ENCODE measurements around the gene COL26A1. TPM values are rescaled to one million over a fixed set of nuclear protein-coding genes. Genes with fewer than 3 reads are reported as not detected.

Gene COL26A1
- total RNA-seq, 6 experiments from 2014 or later = 1.4 to 5.4 (median 3.0) TPM

GRCh38 chr7:101357433-101357832 lies 5.2 kb upstream of the COL26A1 start:
- H3K4me3 ChIP-seq = no peak overlapping the region
- ATAC-seq (no peak), DNase-seq (no peak)
- whole genome bisulfite sequencing (ENCODE audit: insufficient coverage, low coverage, low lambda C conversion rate, missing lambda C conversion rate) = 78% methylated on average over 7 of the region's 7 CpGs
- H3K27me3 ChIP-seq = no peaks in the 10 kb centered on the region
- intact Hi-C loops (cut with DNase I) = no loop called here
- H3K27ac ChIP-seq = no peak overlapping the region
- no peaks in the 10 kb centered on the region for H3K36me3 ChIP-seq
- H3K9me3 ChIP-seq = no peaks in the 10 kb centered on the region
- no peak for TF ChIP-seq CTCF (IDR thresholded peaks at IDR 0.05)
- no peak for TF ChIP-seq POLR2A (IDR thresholded peaks at IDR 0.05)
- H3K4me1 ChIP-seq = peaks cover 0 to 14% (median 3%) of the 10 kb centered on the region in 4 donors

- peak overlapping the region; percentile 53 to 69 (median 64) for H3K4me3 ChIP-seq
- WGBS (ENCODE audit: insufficient coverage, low coverage, low lambda C conversion rate, missing lambda C conversion rate) = 1% methylated on average over 21 of the region's 46 CpGs
- TF ChIP-seq POLR2A (IDR thresholded peaks at IDR 0.05) = no peak
- no peak for TF ChIP-seq CTCF (IDR thresholded peaks at IDR 0.05)
Observed at GRCh38 chr7:101363196-101363733, 590 bp downstream of the COL26A1 start.

DNA sequence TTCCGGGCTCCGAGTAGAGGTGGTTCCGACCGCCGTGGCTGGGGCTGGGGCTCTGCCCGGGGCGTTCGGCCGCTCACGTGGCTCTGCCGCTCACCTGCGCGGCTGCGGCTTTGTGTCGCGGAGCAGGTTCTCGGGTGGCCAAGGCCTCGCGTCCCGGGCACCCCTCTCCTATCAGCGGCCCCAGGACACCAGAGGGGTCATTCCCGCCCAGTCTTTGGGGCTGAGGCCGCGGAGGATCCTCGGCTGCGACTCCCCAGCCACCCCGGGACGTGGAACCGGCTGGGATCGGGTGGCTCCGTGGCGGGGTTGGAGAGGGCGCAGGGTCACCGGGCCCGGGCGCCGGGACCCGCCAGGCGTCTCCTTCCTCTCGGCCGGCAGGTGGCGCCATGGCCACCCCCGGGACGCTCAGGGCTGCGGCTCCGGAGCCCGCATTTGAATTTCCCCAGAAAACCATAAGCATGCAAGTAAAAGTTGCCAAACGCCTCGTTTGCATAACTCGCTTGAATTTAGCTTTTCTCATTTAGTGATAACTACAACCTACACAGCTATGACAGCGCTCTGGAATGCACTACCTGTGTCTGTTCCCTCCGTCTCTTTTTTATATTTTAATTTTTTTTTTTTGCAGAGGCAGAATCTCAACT lies 1.2 kb downstream of the COL26A1 start:
- Histone ChIP-seq H3K9me3 (no peaks in the 10 kb centered on the region), H3K27me3 (no peaks in the 10 kb centered on the region), H3K4me1 (peaks cover 0 to 6% (median 0%) of the 10 kb centered on the region in 4 donors), H3K36me3 (no peaks in the 10 kb centered on the region), H3K4me3 (peak overlapping the region; percentile 53 to 69 (median 64)), H3K27ac (peak overlapping the region; percentile 38 to 95 (median 89))
- WGBS (ENCODE audit: insufficient coverage, low coverage, low lambda C conversion rate, missing lambda C conversion rate) = 10% methylated on average over 3 of the region's 52 CpGs
- intact Hi-C loops (cut with DNase I) = loop anchor here in 1 of 2 donors (10.0 kb wide), 1 partner anchor 51 kb away; no protein-coding TSS in a partner anchor
- peak; percentile 77 to 85 (median 84) for DNase-seq
- peak; percentile 48 for TF ChIP-seq POLR2A (IDR thresholded peaks at IDR 0.05)
- peak; percentile 85 to 99 (median 98) for TF ChIP-seq CTCF (IDR thresholded peaks at IDR 0.05)
- ATAC-seq = peak; percentile 94 to 97 (median 96)

More at GRCh38 chr7:101363196-101363733, 590 bp downstream of the COL26A1 start:
- Histone ChIP-seq H3K9me3 (no peaks in the 10 kb centered on the region), H3K36me3 (no peaks in the 10 kb centered on the region), H3K27ac (peak overlapping the region; percentile 38 to 95 (median 89)), H3K27me3 (no peaks in the 10 kb centered on the region), H3K4me1 (peaks cover 0 to 6% (median 0%) of the 10 kb centered on the region in 4 donors)
- ATAC-seq (peak in 3 of 4 donors; percentile 24 to 65 (median 65)), DNase-seq (peak in 2 of 3 donors; percentile 51 to 58)
- intact Hi-C loops (cut with DNase I) = loop anchor here in 1 of 2 donors (10.0 kb wide), 1 partner anchor 52 kb away; no protein-coding TSS in a partner anchor

- DNase-seq (no peak), ATAC-seq (no peak)
- 83% methylated on average over 1 of the region's 2 CpGs for WGBS (ENCODE audit: insufficient coverage, low coverage, low lambda C conversion rate, missing lambda C conversion rate)
- Histone ChIP-seq H3K4me3 (no peak overlapping the region), H3K4me1 (peaks cover 0 to 6% (median 0%) of the 10 kb centered on the region in 4 donors), H3K9me3 (no peaks in the 10 kb centered on the region), H3K27ac (no peak overlapping the region), H3K27me3 (no peaks in the 10 kb centered on the region), H3K36me3 (no peaks in the 10 kb centered on the region)
- TF ChIP-seq CTCF (IDR thresholded peaks at IDR 0.05) (no peak), POLR2A (IDR thresholded peaks at IDR 0.05) (no peak)
- intact Hi-C loops (cut with DNase I) = loop anchor here in 1 of 2 donors (10.0 kb wide), 1 partner anchor 49 kb away; no protein-coding TSS in a partner anchor
Observed at GRCh38 chr7:101365956-101366355, 3.3 kb downstream of the COL26A1 start.
